ENCODE data around the gene NEURL3. TPM values are rescaled to one million over a fixed set of nuclear protein-coding genes. Genes with fewer than 3 reads are reported as not detected.

Gene NEURL3
- total and polyA plus RNA-seq, 2 of the 4 experiments (the other 2 are of a cell fraction), result not detected

- Histone ChIP-seq H3K4me1 (ENCODE audit: control insufficient read depth, insufficient read depth, low read length) (peaks cover 3% of the 10 kb centered on the region; the same call in 1 of the 2 replicates), H2AK5ac (ENCODE audit: low read depth, low read length) (no peak overlapping the region), H3K56ac (ENCODE audit: extremely low read depth, insufficient read depth, low read length) (no peak overlapping the region), H3K23ac (ENCODE audit: low read depth, low read length) (no peak overlapping the region), H3K14ac (replicated peaks; ENCODE audit: low read depth, low read length) (no peak overlapping the region), H2AFZ (replicated peaks; ENCODE audit: low read length, poor library complexity) (no peak overlapping the region), H3K27me3 (ENCODE audit: control insufficient read depth, insufficient read depth, low read length) (no peaks in the 10 kb centered on the region), H2BK15ac (ENCODE audit: low read depth, low read length) (no peak overlapping the region), H4K20me1 (ENCODE audit: insufficient read depth, low read length) (0 out of 2 replicates have a peak, but pooled peaks cover 3% of the 10 kb centered on the region), H3K9me1 (ENCODE audit: insufficient read depth, low read length) (peaks cover 3% of the 10 kb centered on the region; the same call in 1 of the 2 replicates), H3K27ac (ENCODE audit: insufficient read depth, low read length) (no peak overlapping the region), H2BK120ac (ENCODE audit: low read depth, low read length) (no peak overlapping the region), H3K4ac (ENCODE audit: low read depth, low read length) (no peak overlapping the region), H3K79me1 (ENCODE audit: low read depth in 1 of 2, low read length in 2 of 2) (0 out of 4 replicates have a peak, but pooled peaks cover 0 to 2% of the 10 kb centered on the region in 2 experiments), H4K8ac (ENCODE audit: low read depth in 2 of 2, low read length in 2 of 2) (no peak overlapping the region), H2BK20ac (ENCODE audit: low read depth, low read length) (no peak overlapping the region), H3K18ac (ENCODE audit: low read depth, low read length) (no peak overlapping the region), H3K4me3 (ENCODE audit: insufficient read depth, low read depth, low read length) (no peak overlapping the region), H3K9ac (ENCODE audit: low read depth, low read length) (no peak overlapping the region), H3K4me2 (ENCODE audit: low read depth, low read length) (no peak overlapping the region), H4K91ac (ENCODE audit: insufficient read depth, low read depth, low read length) (no peak overlapping the region), H3K36me3 (ENCODE audit: control insufficient read depth, insufficient read depth, low read length) (peaks cover 25% of the 10 kb centered on the region), H2AK9ac (replicated peaks; ENCODE audit: low read depth, low read length, poor library complexity) (no peak overlapping the region), H2BK5ac (ENCODE audit: low read depth, low read length, poor library complexity, severe bottlenecking) (no peak overlapping the region), H4K5ac (ENCODE audit: low read depth, low read length) (no peak overlapping the region), H3K9me3 (ENCODE audit: control insufficient read depth, insufficient read depth, low read length) (peaks cover 5% of the 10 kb centered on the region; the same call in 1 of the 2 replicates)
- ChIA-PET POLR2A (ENCODE audit: unreplicated experiment) (no interaction called here), CTCF (no interaction called here)
- intact Hi-C loops (cut with micrococcal nuclease) (no loop called here), in situ Hi-C loops (cut with MboI; ENCODE audit: low sequenced_read_pairs) (no loop called here), dilution Hi-C loops (cut with HindIII; ENCODE audit: low sequenced_read_pairs, unreplicated experiment) (no loop called here)
- no peak for TF ChIP-seq RCOR1 (IDR thresholded peaks at IDR 0.05; ENCODE audit: insufficient replicate concordance, low read length)
- no peak for TF ChIP-seq NFE2L2 (IDR thresholded peaks at IDR 0.05; ENCODE audit: low read depth, low read length)
- no peak for TF ChIP-seq CHD1 (IDR thresholded peaks at IDR 0.05; ENCODE audit: low read depth, low read length)
- TF ChIP-seq CEBPB (IDR thresholded peaks at IDR 0.05; ENCODE audit: low read depth, low read length), result no peak
- TF ChIP-seq MAFK (IDR thresholded peaks at IDR 0.05; ENCODE audit: low read depth, low read length), result no peak
- no peak for TF ChIP-seq CTCF (conservative IDR thresholded peaks at IDR 0.05; ENCODE audit: low read depth, low read length)
- TF ChIP-seq POLR2A (IDR thresholded peaks at IDR 0.05; ENCODE audit: low read depth, low read length), result no peak
- no peak for TF ChIP-seq RFX5 (IDR thresholded peaks at IDR 0.05; ENCODE audit: low read depth, low read length)
- whole genome bisulfite sequencing, 2 experiments (ENCODE audit: extremely low coverage in 2 of 2, insufficient read length in 1 of 2), result 97% methylated on average over 5 of the region's 18 CpGs; no CpG with 5 or more reads in 1 of the 2 experiments
- ATAC-seq (ENCODE audit: low read depth) (no peak), DNase-seq (no peak)
- no TSS peak for BruUV-seq (replicated peaks)
Measured at GRCh38 chr2:96552315-96553175, 47.4 kb upstream of the NEURL3 start.
